IMR-90 (cell line): ENCODE measurements around the gene DPP6. TPM values are rescaled to one million over a fixed set of nuclear protein-coding genes. Genes with fewer than 3 reads are reported as not detected.

Source experiments
- ATAC-seq: fragments of 200-7000 bp; cut with Tn5 transposase; 2 replicates; pipeline ENCODE4 v1.9.1; 2020; ENCODE audit warnings: low read depth, mild to moderate bottlenecking, moderate library complexity
- BruUV-seq: library from RNA; stranded (reverse); fragments of 400-500 nt; replicated peaks from 2 replicates; lab custom pipeline; 2021; lab: Mats Ljungman, UMichigan
- CTCF ChIA-PET: fragments of 300-600 bp; formaldehyde crosslinking; extraction: SDS; loops from one replicate; lab custom pipeline; 2021; ENCODE audit warnings: antibody characterized with exemption; lab: Yijun Ruan, JAX
- POLR2A ChIA-PET: fragments of 300-600 bp; sonication (Branson Sonifier 250); formaldehyde crosslinking; loops from one replicate; lab custom pipeline; 2022; ENCODE audit warnings: antibody characterized with exemption; ENCODE audit not compliant: unreplicated experiment; lab: Charles Lee
- DNase-seq: peaks from one replicate; pipeline ENCODE4 v3.0.0; 2013
- H2AFZ ChIP-seq: replicated peaks from 2 replicates; pipeline ENCODE3; 2013; ENCODE audit warnings: low read length, mild to moderate bottlenecking; ENCODE audit not compliant: poor library complexity
- H2AK5ac ChIP-seq: 2 replicates; pipeline ENCODE4 v1.6.1; 2013; ENCODE audit warnings: low read depth, low read length, inconsistent platforms
- H2AK9ac ChIP-seq: replicated peaks from 2 replicates; pipeline ENCODE3; 2013; ENCODE audit warnings: mild to moderate bottlenecking, low read depth, low read length, moderate library complexity; ENCODE audit not compliant: poor library complexity
- H2BK120ac ChIP-seq: 2 replicates; pipeline ENCODE4 v1.6.1; 2013; ENCODE audit warnings: low read depth, low read length, inconsistent platforms
- H2BK15ac ChIP-seq: 3 replicates; pipeline ENCODE4 v1.6.1; 2013; ENCODE audit warnings: low read depth, low read length, inconsistent platforms
- H2BK20ac ChIP-seq: 2 replicates; pipeline ENCODE4 v1.6.1; 2013; ENCODE audit warnings: low read depth, mild to moderate bottlenecking, inconsistent platforms, low read length, moderate library complexity
- H2BK5ac ChIP-seq: 2 replicates; pipeline ENCODE4 v1.6.1; 2013; ENCODE audit warnings: mild to moderate bottlenecking, low read depth, low read length, inconsistent platforms; ENCODE audit not compliant: poor library complexity, severe bottlenecking
- H3K14ac ChIP-seq: replicated peaks from 2 replicates; pipeline ENCODE4 v1.6.1; 2013; ENCODE audit warnings: low read depth, low read length, inconsistent platforms
- H3K18ac ChIP-seq: 2 replicates; pipeline ENCODE4 v1.6.1; 2013; ENCODE audit warnings: low read depth, low read length, control low read depth
- H3K23ac ChIP-seq: 2 replicates; pipeline ENCODE4 v1.6.1; 2013; ENCODE audit warnings: low read depth, low read length, inconsistent platforms
- H3K27ac ChIP-seq: 2 replicates; pipeline ENCODE4 v1.5.1; 2013; ENCODE audit warnings: mild to moderate bottlenecking, control low read depth, low read length; ENCODE audit not compliant: insufficient read depth
- H3K27me3 ChIP-seq: 2 replicates; pipeline ENCODE4 v1.6.1; 2013; ENCODE audit warnings: low read length; ENCODE audit not compliant: control insufficient read depth, insufficient read depth
- H3K36me3 ChIP-seq: 2 replicates; pipeline ENCODE4 v1.6.1; 2013; ENCODE audit warnings: low read length, mixed read lengths; ENCODE audit not compliant: control insufficient read depth, insufficient read depth
- H3K4ac ChIP-seq: 2 replicates; pipeline ENCODE4 v1.6.1; 2013; ENCODE audit warnings: low read depth, low read length, inconsistent platforms
- H3K4me1 ChIP-seq: 2 replicates; pipeline ENCODE4 v1.6.1; 2013; ENCODE audit warnings: low read length, mixed read lengths; ENCODE audit not compliant: control insufficient read depth, insufficient read depth
- H3K4me2 ChIP-seq: 2 replicates; pipeline ENCODE4 v1.6.1; 2013; ENCODE audit warnings: low read depth, mild to moderate bottlenecking, control low read depth, low read length, moderate library complexity
- H3K4me3 ChIP-seq: 2 replicates; pipeline ENCODE4 v1.5.1; 2013; ENCODE audit warnings: low read depth, mild to moderate bottlenecking, control low read depth, low read length, moderate library complexity; ENCODE audit not compliant: insufficient read depth
- H3K56ac ChIP-seq: 2 replicates; pipeline ENCODE4 v1.6.1; 2013; ENCODE audit warnings: low read length, inconsistent platforms; ENCODE audit not compliant: insufficient read depth; ENCODE audit errors: extremely low read depth
- H3K79me1 ChIP-seq, 2 experiments: 2 replicates each; pipeline ENCODE4 v1.6.1; 2013; ENCODE audit warnings: low read length in 2 of 2, inconsistent platforms in 1 of 2, low read depth in 1 of 2
- H3K9ac ChIP-seq: 2 replicates; pipeline ENCODE4 v1.6.1; 2013; ENCODE audit warnings: low read depth, low read length, control low read depth
- H3K9me1 ChIP-seq: 2 replicates; pipeline ENCODE4 v1.6.1; 2013; ENCODE audit warnings: low read length, inconsistent platforms; ENCODE audit not compliant: insufficient read depth
- H3K9me3 ChIP-seq: 2 replicates; pipeline ENCODE4 v1.6.1; 2013; ENCODE audit warnings: low read length; ENCODE audit not compliant: control insufficient read depth, insufficient read depth
- H4K20me1 ChIP-seq: 2 replicates; pipeline ENCODE4 v1.6.1; 2013; ENCODE audit warnings: low read length, inconsistent platforms; ENCODE audit not compliant: insufficient read depth
- H4K5ac ChIP-seq: 2 replicates; pipeline ENCODE4 v1.6.1; 2013; ENCODE audit warnings: mild to moderate bottlenecking, low read depth, low read length, control low read depth
- H4K8ac ChIP-seq, 2 experiments: 2 replicates each; pipeline ENCODE4 v1.6.1; 2013; ENCODE audit warnings: low read depth in 2 of 2, low read length in 2 of 2, control low read depth in 1 of 2, inconsistent platforms in 1 of 2
- H4K91ac ChIP-seq: 2 replicates; pipeline ENCODE4 v1.6.1; 2013; ENCODE audit warnings: low read depth, low read length, inconsistent platforms; ENCODE audit not compliant: insufficient read depth
- BHLHE40 ChIP-seq: fragments of 150-350 bp; IDR thresholded peaks from 2 replicates; pipeline ENCODE4 v1.6.1; 2016; ENCODE audit warnings: mild to moderate bottlenecking, low read depth, low read length
- CEBPB ChIP-seq: IDR thresholded peaks from 2 replicates; pipeline ENCODE4 v1.6.1; 2012; ENCODE audit warnings: low read depth, low read length, improper control_type of control experiment
- CHD1 ChIP-seq: IDR thresholded peaks from 2 replicates; pipeline ENCODE4 v1.6.1; 2012; ENCODE audit warnings: low read depth, low read length, improper control_type of control experiment
- CTCF ChIP-seq: conservative IDR thresholded peaks from 2 replicates; pipeline ENCODE4 v1.5.1; 2012; ENCODE audit warnings: mild to moderate bottlenecking, low read depth, low read length, improper control_type of control experiment
- FOS ChIP-seq: fragments of 150-350 bp; IDR thresholded peaks from 2 replicates; pipeline ENCODE4 v1.6.1; 2016; ENCODE audit warnings: low read depth, low read length
- MAFK ChIP-seq: IDR thresholded peaks from 2 replicates; pipeline ENCODE4 v1.6.1; 2012; ENCODE audit warnings: low read depth, low read length, improper control_type of control experiment
- MAZ ChIP-seq: IDR thresholded peaks from 2 replicates; pipeline ENCODE4 v1.6.1; 2012; ENCODE audit warnings: low read depth, mild to moderate bottlenecking, low read length, improper control_type of control experiment, moderate library complexity, borderline replicate concordance
- MXI1 ChIP-seq: IDR thresholded peaks from 2 replicates; pipeline ENCODE4 v1.6.1; 2012; ENCODE audit warnings: low read depth, mild to moderate bottlenecking, low read length, moderate library complexity, borderline replicate concordance
- NFE2L2 ChIP-seq: fragments of 150-350 bp; IDR thresholded peaks from 2 replicates; pipeline ENCODE4 v1.6.1; 2016; ENCODE audit warnings: low read depth, mild to moderate bottlenecking, low read length
- POLR2A ChIP-seq: IDR thresholded peaks from 2 replicates; pipeline ENCODE4 v1.6.1; 2012; ENCODE audit warnings: mild to moderate bottlenecking, low read depth, low read length
- RAD21 ChIP-seq: IDR thresholded peaks from 2 replicates; pipeline ENCODE4 v1.6.1; 2012; ENCODE audit warnings: low read length, improper control_type of control experiment
- RCOR1 ChIP-seq: IDR thresholded peaks from 2 replicates; pipeline ENCODE4 v1.6.1; 2012; ENCODE audit warnings: mild to moderate bottlenecking, low read length, improper control_type of control experiment; ENCODE audit not compliant: insufficient replicate concordance
- RFX5 ChIP-seq: IDR thresholded peaks from 2 replicates; pipeline ENCODE4 v1.8.0; 2012; ENCODE audit warnings: low read depth, mild to moderate bottlenecking, low read length, moderate library complexity
- SMC3 ChIP-seq: fragments of 150-350 bp; IDR thresholded peaks from 2 replicates; pipeline ENCODE4 v1.6.1; 2016; ENCODE audit warnings: low read depth, mild to moderate bottlenecking, antibody characterized with exemption, low read length, moderate library complexity
- WGBS, 2 experiments: methylation state at CpG; one replicate each; pipeline versions ENCODE4 v1.1.5 to v1.1.7; 2013; ENCODE audit warnings: missing lambda C conversion rate in 2 of 2; ENCODE audit not compliant: insufficient read length in 1 of 2; ENCODE audit errors: extremely low coverage in 2 of 2; 5-methylcytosine and 5-hydroxymethylcytosine counted together
- dilution Hi-C: fragments of 300-500 bp; cut with HindIII; formaldehyde crosslinking; loops from one replicate; pipeline ENCODE4 v1.14.3; 2018; ENCODE audit warnings: low sequenced_read_pairs; ENCODE audit not compliant: unreplicated experiment
- in situ Hi-C: fragments of 300-500 bp; cut with MboI; formaldehyde crosslinking; loops from 3 replicates; pipeline ENCODE4 v1.14.3; 2019; ENCODE audit warnings: low sequenced_read_pairs, inconsistent platforms, mixed read lengths
- intact Hi-C: fragments of 100-400 bp; cut with micrococcal nuclease; formaldehyde crosslinking; loops from 2 replicates; pipeline ENCODE4 v1.10.0; 2022
- polyA plus RNA-seq, 3 experiments: library from polyadenylated mRNA; depleted of rRNA; stranded (reverse); fragments of >200 nt; gene quantifications; 2 replicates each; pipeline ENCODE4 v1.2.3, GENCODE V29; 2012; ENCODE audit warnings: low replicate concordance in 1 of 3
- total RNA-seq: library from RNA; depleted of rRNA; stranded (reverse); fragments of >200 nt; gene quantifications from 2 replicates; pipeline ENCODE4 v1.2.3, GENCODE V29; 2012
- TF ChIP-seq, protein P1 (sequence below): fragments of 150-350 bp; IDR thresholded peaks from 2 replicates; pipeline ENCODE4 v1.6.1; 2017; ENCODE audit warnings: mild to moderate bottlenecking, antibody characterized with exemption, low read length, low read depth
- TF ChIP-seq, protein P2 (sequence below): fragments of 150-350 bp; IDR thresholded peaks from 2 replicates; pipeline ENCODE4 v1.6.1; 2016; ENCODE audit warnings: low read depth, mild to moderate bottlenecking, low read length, moderate library complexity, borderline replicate concordance

Gene DPP6
- total and polyA plus RNA-seq, 2 of the 4 experiments (the other 2 are of a cell fraction) = not detected

DNA sequence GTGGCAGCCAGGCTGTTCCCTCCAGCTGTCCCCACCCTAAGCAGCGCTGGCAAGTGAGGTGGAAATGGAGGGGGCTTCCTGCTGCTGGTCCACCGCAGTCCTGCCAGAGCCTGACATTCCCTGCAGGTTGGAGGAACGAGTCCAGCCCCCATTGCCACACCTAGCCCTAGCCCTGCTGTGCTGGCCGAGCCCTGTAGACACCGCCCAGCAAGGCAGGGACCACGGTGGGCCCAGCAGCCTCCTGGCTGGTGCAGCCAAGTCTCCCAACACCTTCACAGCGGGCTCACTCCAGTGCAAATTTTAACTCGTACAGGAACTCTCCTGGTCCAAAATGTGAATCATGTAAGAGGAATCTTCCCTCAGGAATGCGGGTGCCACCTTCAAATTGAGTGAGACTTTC is 834.4 kb downstream of the DPP6 start:
- DNase-seq (no peak), ATAC-seq (no peak)
- 0% methylated on average over 1 of the region's 9 CpGs; no CpG with 5 or more reads in 1 of the 2 experiments for WGBS, 2 experiments
- Histone ChIP-seq H2BK120ac (no peak overlapping the region), H2AK9ac (no peak overlapping the region), H3K4ac (no peak overlapping the region), H2AFZ (no peak overlapping the region), H2BK5ac (no peak overlapping the region), H2BK15ac (no peak overlapping the region), H2BK20ac (no peak overlapping the region), H4K8ac (no peak overlapping the region), H3K27me3 (no peaks in the 10 kb centered on the region), H3K79me1 (no peaks in the 10 kb centered on the region), H3K23ac (no peak overlapping the region), H3K56ac (no peak overlapping the region), H3K9me3 (peaks cover 50% of the 10 kb centered on the region), H3K9ac (no peak overlapping the region), H3K4me3 (no peak overlapping the region), H3K4me1 (no peaks in the 10 kb centered on the region), H3K9me1 (no peaks in the 10 kb centered on the region), H3K4me2 (no peak overlapping the region), H3K18ac (no peak overlapping the region), H4K20me1 (no peaks in the 10 kb centered on the region), H3K36me3 (no peaks in the 10 kb centered on the region), H3K14ac (no peak overlapping the region), H4K91ac (no peak overlapping the region), H3K27ac (no peak overlapping the region), H2AK5ac (no peak overlapping the region), H4K5ac (no peak overlapping the region)
- intact Hi-C loops = no loop called here
- in situ Hi-C loops = no loop called here
- dilution Hi-C loops = no loop called here
- no TSS peak for BruUV-seq
- ChIA-PET CTCF (no interaction called here), POLR2A (interaction anchor here (0.7 kb wide), 1 partner anchor 342 kb away, joined by 4 read pairs; no protein-coding TSS in a partner anchor)
- TF ChIP-seq BHLHE40 (no peak), CEBPB (no peak), MXI1 (no peak), RCOR1 (no peak), FOS (no peak), POLR2A (no peak), RFX5 (no peak), SMC3 (no peak), MAFK (no peak), MAZ (no peak), CTCF (no peak), RAD21 (no peak), CHD1 (no peak), NFE2L2 (no peak)
- TF ChIP-seq, protein P1, sequence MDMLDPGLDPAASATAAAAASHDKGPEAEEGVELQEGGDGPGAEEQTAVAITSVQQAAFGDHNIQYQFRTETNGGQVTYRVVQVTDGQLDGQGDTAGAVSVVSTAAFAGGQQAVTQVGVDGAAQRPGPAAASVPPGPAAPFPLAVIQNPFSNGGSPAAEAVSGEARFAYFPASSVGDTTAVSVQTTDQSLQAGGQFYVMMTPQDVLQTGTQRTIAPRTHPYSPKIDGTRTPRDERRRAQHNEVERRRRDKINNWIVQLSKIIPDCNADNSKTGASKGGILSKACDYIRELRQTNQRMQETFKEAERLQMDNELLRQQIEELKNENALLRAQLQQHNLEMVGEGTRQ = no peak
- TF ChIP-seq, protein P2, sequence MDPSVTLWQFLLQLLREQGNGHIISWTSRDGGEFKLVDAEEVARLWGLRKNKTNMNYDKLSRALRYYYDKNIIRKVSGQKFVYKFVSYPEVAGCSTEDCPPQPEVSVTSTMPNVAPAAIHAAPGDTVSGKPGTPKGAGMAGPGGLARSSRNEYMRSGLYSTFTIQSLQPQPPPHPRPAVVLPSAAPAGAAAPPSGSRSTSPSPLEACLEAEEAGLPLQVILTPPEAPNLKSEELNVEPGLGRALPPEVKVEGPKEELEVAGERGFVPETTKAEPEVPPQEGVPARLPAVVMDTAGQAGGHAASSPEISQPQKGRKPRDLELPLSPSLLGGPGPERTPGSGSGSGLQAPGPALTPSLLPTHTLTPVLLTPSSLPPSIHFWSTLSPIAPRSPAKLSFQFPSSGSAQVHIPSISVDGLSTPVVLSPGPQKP = no peak
